Transverse colon (tissue), 4 donors: ENCODE data around the gene UBN2. TPM values are rescaled to one million over a fixed set of nuclear protein-coding genes. Genes with fewer than 3 reads are reported as not detected.
A peak's percentile ranks its signal among the peaks of the same experiment; 100 is the strongest.

Source experiments
- DNase-seq: peaks from one replicate; pipeline ENCODE4 v3.0.0-alpha.2; 2019
- H3K27ac ChIP-seq, 4 donors: fragments of 200-600 bp; sonication (generic); 2 replicates each; pipeline ENCODE4 v1.5.1; 2016 to 2018; ENCODE audit warnings: inconsistent platforms in 4 of 4
- H3K27me3 ChIP-seq: fragments of 200-600 bp; sonication (generic); 2 replicates; pipeline ENCODE4 v1.5.1; 2017; ENCODE audit warnings: inconsistent platforms
- H3K36me3 ChIP-seq, 4 donors: fragments of 200-600 bp; sonication (generic); 2 replicates each; pipeline ENCODE4 v1.5.1; 2017 to 2019; ENCODE audit warnings: inconsistent platforms in 4 of 4
- H3K4me1 ChIP-seq, 4 donors: fragments of 200-600 bp; sonication (generic); 2 replicates each; pipeline ENCODE4 v1.5.1; 2017 to 2020; ENCODE audit warnings: inconsistent platforms in 4 of 4
- H3K4me3 ChIP-seq, 4 donors: fragments of 200-600 bp; sonication (generic); 1 replicate in 1 of 4; 2 replicates in 3 of 4; pipeline versions ENCODE4 v1.5.1 to v1.6.1; 2017 to 2019; ENCODE audit warnings: inconsistent platforms in 4 of 4
- H3K9me3 ChIP-seq, 2 donors: fragments of 200-600 bp; sonication (generic); 2 replicates each; pipeline ENCODE4 v1.5.1; 2017 to 2019; ENCODE audit warnings: inconsistent platforms in 2 of 2
- EP300 ChIP-seq: sonication (generic); formaldehyde crosslinking; IDR thresholded peaks from one replicate; pipeline ENCODE4 v1.6.1; 2017; ENCODE audit warnings: antibody characterized with exemption, low read depth
- POLR2A ChIP-seq: fragments of 450-650 bp; IDR thresholded peaks from one replicate; pipeline ENCODE4 v1.6.1; 2016; ENCODE audit warnings: antibody characterized with exemption, mild to moderate bottlenecking, moderate library complexity
- POLR2AphosphoS5 ChIP-seq, 3 donors: sonication (generic); formaldehyde crosslinking; IDR thresholded peaks; one replicate each; pipeline ENCODE4 v1.6.1; 2016; ENCODE audit warnings: antibody characterized with exemption in 3 of 3
- WGBS, 2 donors: methylation state at CpG; one replicate each; pipeline ENCODE4 v1.1.5; 2018; ENCODE audit warnings: low coverage in 1 of 2; 5-methylcytosine and 5-hydroxymethylcytosine counted together
- in situ Hi-C, 4 donors: fragments of 200-750 bp; cut with MboI; loops; one replicate each; pipeline versions ENCODE4 v1.15.0 to v1.15.1; 2017; ENCODE audit warnings: low sequenced_read_pairs in 3 of 4, low pct_ligation_motif_present in 1 of 4, low pct_unique_long_range_greater_than_20kb in 1 of 4
- intact Hi-C: fragments of 100-400 bp; cut with DNase I; formaldehyde crosslinking; loops from one replicate; pipeline ENCODE4 v1.15.1; 2023; ENCODE audit warnings: low total_unique reads
- total RNA-seq, 4 donors: library from RNA; depleted of rRNA; stranded (reverse); fragments of >200 nt; gene quantifications; one replicate each; pipeline ENCODE4 v1.1.0, GENCODE V29; 2016
- TF ChIP-seq, protein P1 (sequence below), 5 experiments: fragments of 200-600 bp in 3 of 5; fragments of 450-650 bp in 2 of 5; sonication (generic) in 3 of 5; IDR thresholded peaks; 1 replicate in 2 of 5; 2 replicates in 3 of 5; pipeline ENCODE4 v1.5.1; 2016 to 2017; ENCODE audit warnings: antibody characterized with exemption in 5 of 5, inconsistent platforms in 3 of 5, mild to moderate bottlenecking in 2 of 5, moderate library complexity in 1 of 5

The UBN2 gene
- total RNA-seq, 4 donors from 2014 or later, result 9.7 to 22.1 (median 13.9) TPM

DNA sequence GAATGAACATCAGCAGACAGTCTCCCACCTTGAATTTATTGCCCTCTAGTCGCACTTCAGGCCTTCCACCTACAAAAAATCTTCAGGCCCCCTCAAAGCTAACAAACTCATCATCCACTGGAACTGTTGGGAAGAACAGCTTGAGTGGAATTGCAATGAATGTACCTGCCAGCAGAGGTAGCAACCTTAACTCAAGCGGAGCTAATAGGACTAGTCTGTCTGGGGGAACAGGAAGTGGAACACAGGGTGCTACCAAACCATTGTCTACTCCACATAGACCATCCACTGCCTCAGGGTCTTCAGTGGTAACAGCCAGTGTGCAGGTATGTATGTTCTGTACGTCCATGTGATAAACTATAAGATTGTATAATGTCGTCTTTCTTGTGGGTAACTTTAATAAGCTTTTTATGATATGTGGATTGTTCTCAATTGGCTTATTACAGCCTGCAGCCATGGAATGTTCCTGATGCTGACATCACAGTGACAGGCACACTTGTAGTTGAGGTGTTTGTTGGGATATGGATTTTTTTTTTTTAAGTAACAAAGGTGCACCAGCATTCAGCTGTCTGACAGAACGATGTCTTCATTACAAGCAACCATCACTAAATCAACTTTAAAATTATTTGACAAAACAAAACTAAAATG lies 53.3 kb downstream of the UBN2 start:
- peaks cover 0 to 24% (median 5%) of the 10 kb centered on the region in 4 donors for H3K36me3 ChIP-seq
- H3K4me1 ChIP-seq, result peaks cover 0 to 6% (median 0%) of the 10 kb centered on the region in 4 donors
- TF ChIP-seq POLR2AphosphoS5 (IDR thresholded peaks at IDR 0.05) (peak in 1 of 3 donors; percentile 5), EP300 (no peak)
- TF ChIP-seq, protein P1, sequence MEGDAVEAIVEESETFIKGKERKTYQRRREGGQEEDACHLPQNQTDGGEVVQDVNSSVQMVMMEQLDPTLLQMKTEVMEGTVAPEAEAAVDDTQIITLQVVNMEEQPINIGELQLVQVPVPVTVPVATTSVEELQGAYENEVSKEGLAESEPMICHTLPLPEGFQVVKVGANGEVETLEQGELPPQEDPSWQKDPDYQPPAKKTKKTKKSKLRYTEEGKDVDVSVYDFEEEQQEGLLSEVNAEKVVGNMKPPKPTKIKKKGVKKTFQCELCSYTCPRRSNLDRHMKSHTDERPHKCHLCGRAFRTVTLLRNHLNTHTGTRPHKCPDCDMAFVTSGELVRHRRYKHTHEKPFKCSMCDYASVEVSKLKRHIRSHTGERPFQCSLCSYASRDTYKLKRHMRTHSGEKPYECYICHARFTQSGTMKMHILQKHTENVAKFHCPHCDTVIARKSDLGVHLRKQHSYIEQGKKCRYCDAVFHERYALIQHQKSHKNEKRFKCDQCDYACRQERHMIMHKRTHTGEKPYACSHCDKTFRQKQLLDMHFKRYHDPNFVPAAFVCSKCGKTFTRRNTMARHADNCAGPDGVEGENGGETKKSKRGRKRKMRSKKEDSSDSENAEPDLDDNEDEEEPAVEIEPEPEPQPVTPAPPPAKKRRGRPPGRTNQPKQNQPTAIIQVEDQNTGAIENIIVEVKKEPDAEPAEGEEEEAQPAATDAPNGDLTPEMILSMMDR (IDR thresholded peaks at IDR 0.05), result peak in 3 of 5 experiments; percentile 10 to 59 (median 35)
- in situ Hi-C loops (no loop called here), intact Hi-C loops (no loop called here)
- no peaks in the 10 kb centered on the region for H3K9me3 ChIP-seq
- WGBS, 2 donors, result 37 to 54% methylated on average over 4 to 5 of the region's 5 CpGs
- peak overlapping the region in 3 of 4 donors; percentile 3 to 27 (median 12) for H3K27ac ChIP-seq
- no peaks in the 10 kb centered on the region for H3K27me3 ChIP-seq
- H3K4me3 ChIP-seq, result no peak overlapping the region
- peak; percentile 17 for DNase-seq

- TF ChIP-seq POLR2AphosphoS5 (IDR thresholded peaks at IDR 0.05) (no peak), POLR2A (no peak), EP300 (no peak)
- TF ChIP-seq, protein P1 (IDR thresholded peaks at IDR 0.05), result no peak
- no peaks in the 10 kb centered on the region for H3K27me3 ChIP-seq
- WGBS, 2 donors, result 95 to 96% methylated on average over 4 to 6 of the region's 6 CpGs
- peaks cover 0 to 6% (median 0%) of the 10 kb centered on the region in 4 donors for H3K4me1 ChIP-seq
- H3K36me3 ChIP-seq, result peaks cover 0 to 18% (median 5%) of the 10 kb centered on the region in 4 donors
- H3K9me3 ChIP-seq, result no peaks in the 10 kb centered on the region
- no peak for DNase-seq
- H3K27ac ChIP-seq, result no peak overlapping the region
- in situ Hi-C loops (no loop called here), intact Hi-C loops (no loop called here)
- H3K4me3 ChIP-seq, result no peak overlapping the region
Observed at GRCh38 chr7:139286144-139286543, 55.1 kb downstream of the UBN2 start.

GRCh38 chr7:139292821-139293220 lies 61.8 kb downstream of the UBN2 start:
- no peak for DNase-seq
- intact Hi-C loops (no loop called here), in situ Hi-C loops (no loop called here)
- peaks cover 0 to 7% (median 5%) of the 10 kb centered on the region in 4 donors for H3K4me1 ChIP-seq
- H3K27me3 ChIP-seq, result no peaks in the 10 kb centered on the region
- H3K4me3 ChIP-seq, result no peak overlapping the region
- no peak overlapping the region for H3K27ac ChIP-seq
- TF ChIP-seq POLR2A, result no peak
- TF ChIP-seq POLR2AphosphoS5 (IDR thresholded peaks at IDR 0.05), result no peak
- TF ChIP-seq, protein P1 (IDR thresholded peaks at IDR 0.05), result no peak
- TF ChIP-seq EP300, result no peak
- 93 to 98% methylated on average over 6 to 7 of the region's 7 CpGs for WGBS, 2 donors
- peaks cover 0 to 13% (median 3%) of the 10 kb centered on the region in 4 donors for H3K36me3 ChIP-seq
- no peaks in the 10 kb centered on the region for H3K9me3 ChIP-seq

GRCh38 chr7:139293534-139293933 lies 62.5 kb downstream of the UBN2 start:
- WGBS, 2 donors, result 69 to 83% methylated on average over 2 of the region's 2 CpGs
- H3K4me1 ChIP-seq, result peaks cover 0 to 14% (median 11%) of the 10 kb centered on the region in 4 donors
- no peak for DNase-seq

More at GRCh38 chr7:139293534-139293933, 62.5 kb downstream of the UBN2 start:
- Histone ChIP-seq H3K9me3 (no peaks in the 10 kb centered on the region), H3K27me3 (no peaks in the 10 kb centered on the region), H3K27ac (no peak overlapping the region), H3K4me3 (no peak overlapping the region), H3K36me3 (peaks cover 0 to 13% (median 3%) of the 10 kb centered on the region in 4 donors)
- TF ChIP-seq POLR2A, result no peak
- TF ChIP-seq, protein P1 (IDR thresholded peaks at IDR 0.05), result no peak
- no peak for TF ChIP-seq EP300
- TF ChIP-seq POLR2AphosphoS5 (IDR thresholded peaks at IDR 0.05), result no peak
- in situ Hi-C loops, result no loop called here
- intact Hi-C loops, result no loop called here
